ENCODE results near the gene NOC2L.

NOC2L gene

DNA sequence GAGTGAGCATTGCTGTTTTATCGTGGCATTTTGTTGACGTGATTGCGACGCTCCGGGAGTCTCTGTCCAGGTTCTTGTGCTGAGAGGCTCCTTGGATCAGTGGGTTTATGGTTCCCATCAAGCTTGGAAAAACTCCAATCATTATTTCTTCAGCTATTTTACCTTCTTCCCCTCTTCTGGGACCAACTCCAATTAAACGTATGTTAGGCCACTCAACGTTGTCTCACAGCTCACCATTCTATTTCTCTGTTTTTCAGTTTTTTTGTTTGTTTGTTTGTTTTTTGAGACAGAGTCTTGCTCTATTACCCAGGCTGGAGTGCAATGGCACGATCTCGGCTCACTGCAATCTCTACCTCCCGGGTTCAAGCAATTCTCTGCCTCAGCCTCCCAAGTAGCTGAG lies 32.8 kb upstream of the NOC2L start:
- TF ChIP-seq CEBPB (IDR thresholded peaks at IDR 0.05) (no peak), TEAD4 (IDR thresholded peaks at IDR 0.05) (no peak), CREB1 (IDR thresholded peaks at IDR 0.05; ENCODE audit: low read depth) (no peak), NFIC (IDR thresholded peaks at IDR 0.05) (no peak), EGR1 (IDR thresholded peaks at IDR 0.05) (no peak), RAD21 (IDR thresholded peaks at IDR 0.05; ENCODE audit: low read depth) (no peak), TAF1 (IDR thresholded peaks at IDR 0.05; ENCODE audit: low read depth) (no peak), FOXM1 (IDR thresholded peaks at IDR 0.05; ENCODE audit: borderline replicate concordance, low read depth) (no peak), TCF12 (IDR thresholded peaks at IDR 0.05; ENCODE audit: low read depth) (no peak), YY1 (IDR thresholded peaks at IDR 0.05; ENCODE audit: low read depth) (no peak)
- TF ChIP-seq, protein P1, sequence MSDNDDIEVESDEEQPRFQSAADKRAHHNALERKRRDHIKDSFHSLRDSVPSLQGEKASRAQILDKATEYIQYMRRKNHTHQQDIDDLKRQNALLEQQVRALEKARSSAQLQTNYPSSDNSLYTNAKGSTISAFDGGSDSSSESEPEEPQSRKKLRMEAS (IDR thresholded peaks at IDR 0.05): no peak

DNA sequence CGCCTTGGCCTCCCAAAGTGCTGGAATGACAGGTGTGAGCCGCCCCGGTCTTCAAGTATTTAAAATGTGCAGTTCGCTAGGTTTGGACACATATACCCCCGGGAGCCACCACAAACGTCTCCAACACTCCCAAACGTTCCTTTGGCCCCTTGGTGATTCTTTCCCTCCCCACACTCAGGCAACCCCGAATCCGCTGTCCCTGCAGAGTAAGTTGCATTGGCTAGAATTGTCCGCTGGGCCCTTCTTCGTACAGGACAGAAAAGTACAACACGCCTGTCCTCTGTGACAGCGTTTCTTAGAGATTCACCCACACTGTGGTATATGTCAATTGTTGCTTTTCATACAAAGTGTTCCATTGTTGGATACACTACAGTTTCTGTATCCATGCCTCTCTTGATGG lies 26.1 kb upstream of the NOC2L start:
- TF ChIP-seq, protein P1 (IDR thresholded peaks at IDR 0.05): no peak
- TF ChIP-seq, protein P2, sequence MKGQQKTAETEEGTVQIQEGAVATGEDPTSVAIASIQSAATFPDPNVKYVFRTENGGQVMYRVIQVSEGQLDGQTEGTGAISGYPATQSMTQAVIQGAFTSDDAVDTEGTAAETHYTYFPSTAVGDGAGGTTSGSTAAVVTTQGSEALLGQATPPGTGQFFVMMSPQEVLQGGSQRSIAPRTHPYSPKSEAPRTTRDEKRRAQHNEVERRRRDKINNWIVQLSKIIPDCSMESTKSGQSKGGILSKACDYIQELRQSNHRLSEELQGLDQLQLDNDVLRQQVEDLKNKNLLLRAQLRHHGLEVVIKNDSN (IDR thresholded peaks at IDR 0.05): no peak
- TF ChIP-seq TAF1 (IDR thresholded peaks at IDR 0.05; ENCODE audit: low read depth) (no peak), TEAD4 (IDR thresholded peaks at IDR 0.05) (no peak), NFIC (IDR thresholded peaks at IDR 0.05) (no peak)

DNA sequence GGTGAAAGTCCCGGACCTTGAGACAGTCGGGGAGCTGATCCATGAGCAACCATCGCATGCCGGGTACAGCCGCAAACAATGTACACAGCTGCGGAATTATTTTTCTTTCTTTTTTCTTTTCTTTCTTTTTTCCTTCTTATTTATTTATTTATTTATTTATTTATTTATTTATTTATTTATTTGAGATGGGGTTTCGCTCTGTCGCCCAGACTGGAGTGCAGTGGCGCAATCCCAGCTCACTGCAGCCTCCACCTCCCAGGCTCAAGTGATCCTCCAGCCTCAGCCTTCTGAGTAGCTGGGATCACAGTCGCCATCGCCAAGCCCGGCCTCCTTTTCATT lies 25.4 kb upstream of the NOC2L start:
- TF ChIP-seq, protein P1 (IDR thresholded peaks at IDR 0.05): no peak
- TF ChIP-seq EP300 (IDR thresholded peaks at IDR 0.05; ENCODE audit: borderline replicate concordance) (no peak), CREB1 (IDR thresholded peaks at IDR 0.05; ENCODE audit: low read depth) (no peak), TAF1 (IDR thresholded peaks at IDR 0.05; ENCODE audit: low read depth) (no peak), TEAD4 (IDR thresholded peaks at IDR 0.05) (no peak), FOXM1 (IDR thresholded peaks at IDR 0.05; ENCODE audit: borderline replicate concordance, low read depth) (no peak), RAD21 (IDR thresholded peaks at IDR 0.05; ENCODE audit: low read depth) (no peak), TCF12 (IDR thresholded peaks at IDR 0.05; ENCODE audit: low read depth) (no peak), EGR1 (IDR thresholded peaks at IDR 0.05) (no peak), CEBPB (IDR thresholded peaks at IDR 0.05) (no peak), YY1 (IDR thresholded peaks at IDR 0.05; ENCODE audit: low read depth) (no peak), ZBTB7A (IDR thresholded peaks at IDR 0.05; ENCODE audit: low read depth) (no peak), NFIC (IDR thresholded peaks at IDR 0.05) (no peak)
- TF ChIP-seq, protein P2 (IDR thresholded peaks at IDR 0.05): no peak
- TF ChIP-seq, protein P3, sequence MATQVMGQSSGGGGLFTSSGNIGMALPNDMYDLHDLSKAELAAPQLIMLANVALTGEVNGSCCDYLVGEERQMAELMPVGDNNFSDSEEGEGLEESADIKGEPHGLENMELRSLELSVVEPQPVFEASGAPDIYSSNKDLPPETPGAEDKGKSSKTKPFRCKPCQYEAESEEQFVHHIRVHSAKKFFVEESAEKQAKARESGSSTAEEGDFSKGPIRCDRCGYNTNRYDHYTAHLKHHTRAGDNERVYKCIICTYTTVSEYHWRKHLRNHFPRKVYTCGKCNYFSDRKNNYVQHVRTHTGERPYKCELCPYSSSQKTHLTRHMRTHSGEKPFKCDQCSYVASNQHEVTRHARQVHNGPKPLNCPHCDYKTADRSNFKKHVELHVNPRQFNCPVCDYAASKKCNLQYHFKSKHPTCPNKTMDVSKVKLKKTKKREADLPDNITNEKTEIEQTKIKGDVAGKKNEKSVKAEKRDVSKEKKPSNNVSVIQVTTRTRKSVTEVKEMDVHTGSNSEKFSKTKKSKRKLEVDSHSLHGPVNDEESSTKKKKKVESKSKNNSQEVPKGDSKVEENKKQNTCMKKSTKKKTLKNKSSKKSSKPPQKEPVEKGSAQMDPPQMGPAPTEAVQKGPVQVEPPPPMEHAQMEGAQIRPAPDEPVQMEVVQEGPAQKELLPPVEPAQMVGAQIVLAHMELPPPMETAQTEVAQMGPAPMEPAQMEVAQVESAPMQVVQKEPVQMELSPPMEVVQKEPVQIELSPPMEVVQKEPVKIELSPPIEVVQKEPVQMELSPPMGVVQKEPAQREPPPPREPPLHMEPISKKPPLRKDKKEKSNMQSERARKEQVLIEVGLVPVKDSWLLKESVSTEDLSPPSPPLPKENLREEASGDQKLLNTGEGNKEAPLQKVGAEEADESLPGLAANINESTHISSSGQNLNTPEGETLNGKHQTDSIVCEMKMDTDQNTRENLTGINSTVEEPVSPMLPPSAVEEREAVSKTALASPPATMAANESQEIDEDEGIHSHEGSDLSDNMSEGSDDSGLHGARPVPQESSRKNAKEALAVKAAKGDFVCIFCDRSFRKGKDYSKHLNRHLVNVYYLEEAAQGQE (IDR thresholded peaks at IDR 0.05; ENCODE audit: low read depth): no peak

DNA sequence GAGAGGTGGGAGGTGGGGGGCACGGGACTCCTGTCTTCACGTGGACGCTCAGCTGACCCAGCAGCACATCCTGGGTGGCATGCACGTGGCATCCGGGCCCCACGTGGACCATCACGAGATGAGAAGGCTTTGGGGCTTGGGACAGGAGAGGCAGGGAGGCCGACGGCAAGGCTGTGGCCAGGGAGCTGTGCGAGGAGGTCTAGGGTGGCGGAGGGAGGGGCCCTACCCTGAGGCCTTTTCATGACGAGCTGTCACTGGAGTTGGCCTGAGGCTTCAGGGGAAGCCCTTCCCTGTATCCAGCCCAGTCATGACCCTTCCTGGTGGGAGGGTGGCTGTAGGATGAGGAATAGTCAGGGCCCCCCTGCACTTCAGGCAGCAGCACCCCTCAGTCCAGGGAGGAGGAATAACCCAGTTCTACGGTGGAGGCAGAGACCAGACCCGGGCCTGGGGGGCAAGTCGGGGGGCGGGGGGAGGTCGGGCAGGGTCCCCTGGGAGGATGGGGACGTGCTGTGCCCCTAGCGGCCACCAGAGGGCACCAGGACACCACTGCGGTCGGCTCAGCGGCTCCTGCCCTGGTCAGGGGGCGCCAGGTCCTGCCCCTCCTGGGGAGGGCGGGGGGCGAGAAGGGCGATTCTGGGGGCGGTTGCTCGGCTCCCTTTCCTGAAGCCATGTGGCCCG lies 24.9 kb upstream of the NOC2L start:
- TF ChIP-seq TEAD4 (IDR thresholded peaks at IDR 0.05): no peak
- peak; percentile 84 for TF ChIP-seq RAD21 (IDR thresholded peaks at IDR 0.05; ENCODE audit: low read depth)
- TF ChIP-seq ZBTB7A (IDR thresholded peaks at IDR 0.05; ENCODE audit: low read depth): peak; percentile 77
- no peak for TF ChIP-seq TCF12 (IDR thresholded peaks at IDR 0.05; ENCODE audit: low read depth)
- TF ChIP-seq, protein P3 (IDR thresholded peaks at IDR 0.05; ENCODE audit: low read depth): no peak

DNA sequence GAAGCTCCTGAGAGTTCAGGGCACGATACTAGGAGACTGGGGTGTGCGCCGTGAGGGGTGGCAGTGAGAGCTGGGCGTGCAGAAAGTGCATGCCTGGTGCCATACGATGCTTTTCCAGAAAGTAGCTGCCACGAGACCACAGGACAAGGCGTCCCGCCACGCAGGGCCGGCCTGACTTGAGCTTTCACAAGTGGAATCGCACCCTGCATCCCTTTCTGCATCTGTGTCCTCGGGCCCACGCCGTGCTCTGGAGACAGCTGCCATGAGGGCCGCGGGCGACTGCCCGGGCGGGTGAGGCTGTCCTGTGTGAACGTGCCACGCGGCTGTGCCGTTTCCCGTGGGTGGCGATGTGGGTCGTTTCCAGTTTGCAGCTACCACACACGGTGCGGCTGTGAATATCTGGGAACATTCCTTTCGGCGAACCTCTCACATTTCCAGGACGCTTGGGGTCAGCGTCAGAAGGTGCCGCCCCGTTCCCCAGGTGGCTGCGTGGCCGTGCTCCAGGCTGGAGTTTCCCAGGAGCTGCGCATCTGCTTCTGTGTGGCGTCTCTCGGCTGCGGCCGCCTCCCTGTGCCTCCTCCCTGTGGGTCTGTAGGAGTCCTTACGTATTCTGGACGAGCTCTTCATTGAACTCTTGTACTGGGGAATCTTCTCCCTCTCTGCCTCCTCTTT lies 23.8 kb upstream of the NOC2L start:
- TF ChIP-seq, protein P3 (IDR thresholded peaks at IDR 0.05; ENCODE audit: low read depth): no peak
